OCI-LY7 (cell line): ENCODE data around the gene ZNF438.

Experiments
- CTCF ChIP-seq: fragments of 200-600 bp; sonication (generic); conservative IDR thresholded peaks from 2 replicates; pipeline ENCODE4 v1.5.1; 2014; ENCODE audit warnings: mild to moderate bottlenecking, antibody characterized with exemption, low read length, moderate library complexity, mixed read lengths
- EZH2phosphoT487 ChIP-seq: fragments of 200-600 bp; sonication (generic); IDR thresholded peaks from 2 replicates; pipeline ENCODE4 v1.6.1; 2018; ENCODE audit warnings: low read depth, borderline replicate concordance, mild to moderate bottlenecking, mixed run types, antibody characterized with exemption, low read length, moderate library complexity, mixed read lengths

- no peak for TF ChIP-seq CTCF
- no peak for TF ChIP-seq EZH2phosphoT487
Measured at GRCh38 chr10:31023558-31023957, 8.1 kb downstream of the ZNF438 start.
